B cell (primary cell): ENCODE measurements around the gene NGEF.

ENCODE experiments used
- EZH2 ChIP-seq: IDR thresholded peaks from 2 replicates; pipeline ENCODE4 v1.6.1; 2012; ENCODE audit warnings: borderline replicate concordance, low read depth, mild to moderate bottlenecking, moderate library complexity, low read length; ENCODE audit not compliant: insufficient read depth, poor library complexity, severe bottlenecking
- TF ChIP-seq, protein P1 (sequence below): fragments of 200-600 bp; IDR thresholded peaks from one replicate; pipeline ENCODE4 v1.8.0; 2022; ENCODE audit warnings: antibody characterized with exemption, mild to moderate bottlenecking

DNA sequence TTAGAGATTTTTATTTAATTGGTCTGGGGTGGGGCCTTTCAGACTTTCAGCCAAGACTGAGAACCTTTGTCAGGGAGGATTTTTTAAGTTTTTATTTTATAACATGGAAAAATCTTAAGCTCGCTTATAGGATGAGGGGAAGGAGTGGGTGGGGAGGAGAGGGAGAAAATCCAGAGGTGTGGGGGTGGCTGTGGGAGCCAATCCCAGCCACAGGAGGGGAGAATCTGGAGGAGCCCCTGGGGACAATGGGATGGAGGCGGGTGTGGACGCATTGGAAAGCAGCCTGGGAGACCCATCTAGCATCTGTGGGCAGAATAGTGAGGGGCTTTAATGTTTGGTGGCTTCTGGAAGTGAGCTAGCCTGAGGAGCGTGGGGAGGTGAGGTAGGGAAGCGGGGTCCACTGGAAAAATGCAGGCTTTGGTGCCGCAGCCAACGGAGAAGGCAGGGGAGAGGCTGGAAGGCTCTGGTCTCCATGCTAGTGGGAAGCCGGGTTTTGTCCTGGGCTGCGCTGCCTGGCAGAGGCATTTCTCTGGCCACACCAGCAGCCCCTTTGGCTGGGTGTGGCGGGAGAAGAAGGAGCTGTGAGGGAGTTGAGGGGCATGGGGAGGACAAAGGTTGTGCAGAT is 35.6 kb upstream of the NGEF start:
- TF ChIP-seq, protein P1, sequence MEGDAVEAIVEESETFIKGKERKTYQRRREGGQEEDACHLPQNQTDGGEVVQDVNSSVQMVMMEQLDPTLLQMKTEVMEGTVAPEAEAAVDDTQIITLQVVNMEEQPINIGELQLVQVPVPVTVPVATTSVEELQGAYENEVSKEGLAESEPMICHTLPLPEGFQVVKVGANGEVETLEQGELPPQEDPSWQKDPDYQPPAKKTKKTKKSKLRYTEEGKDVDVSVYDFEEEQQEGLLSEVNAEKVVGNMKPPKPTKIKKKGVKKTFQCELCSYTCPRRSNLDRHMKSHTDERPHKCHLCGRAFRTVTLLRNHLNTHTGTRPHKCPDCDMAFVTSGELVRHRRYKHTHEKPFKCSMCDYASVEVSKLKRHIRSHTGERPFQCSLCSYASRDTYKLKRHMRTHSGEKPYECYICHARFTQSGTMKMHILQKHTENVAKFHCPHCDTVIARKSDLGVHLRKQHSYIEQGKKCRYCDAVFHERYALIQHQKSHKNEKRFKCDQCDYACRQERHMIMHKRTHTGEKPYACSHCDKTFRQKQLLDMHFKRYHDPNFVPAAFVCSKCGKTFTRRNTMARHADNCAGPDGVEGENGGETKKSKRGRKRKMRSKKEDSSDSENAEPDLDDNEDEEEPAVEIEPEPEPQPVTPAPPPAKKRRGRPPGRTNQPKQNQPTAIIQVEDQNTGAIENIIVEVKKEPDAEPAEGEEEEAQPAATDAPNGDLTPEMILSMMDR, result no peak
- TF ChIP-seq EZH2, result no peak
